KMS-11 (cell line): Measurements from ENCODE around the gene POLR3GL.

Experiments
- H2AFZ ChIP-seq: fragments of 200-600 bp; sonication (generic); 2 replicates; pipeline ENCODE4 v1.6.1; 2016; ENCODE audit warnings: antibody characterized with exemption, mixed run types, low read depth
- H3K27ac ChIP-seq: fragments of 200-600 bp; sonication (generic); 2 replicates; pipeline ENCODE4 v1.6.1; 2016; ENCODE audit warnings: mild to moderate bottlenecking, mixed run types
- H3K27me3 ChIP-seq: fragments of 200-600 bp; sonication (generic); 2 replicates; pipeline ENCODE4 v1.6.1; 2017; ENCODE audit warnings: mild to moderate bottlenecking, low read depth, mixed run types, moderate library complexity; ENCODE audit not compliant: insufficient read depth
- H3K36me3 ChIP-seq: fragments of 200-600 bp; sonication (generic); 2 replicates; pipeline ENCODE4 v1.6.1; 2017; ENCODE audit warnings: mild to moderate bottlenecking, mixed run types; ENCODE audit not compliant: insufficient read depth
- H3K4me1 ChIP-seq: fragments of 200-600 bp; sonication (generic); 2 replicates; pipeline ENCODE4 v1.6.1; 2016; ENCODE audit warnings: mild to moderate bottlenecking, low read depth, mixed run types; ENCODE audit not compliant: poor library complexity, severe bottlenecking
- H3K4me2 ChIP-seq: fragments of 200-600 bp; sonication (generic); 2 replicates; pipeline ENCODE4 v1.7.0; 2016; ENCODE audit warnings: mild to moderate bottlenecking, mixed run types
- H3K4me3 ChIP-seq: fragments of 200-600 bp; sonication (generic); IDR thresholded peaks from 2 replicates; pipeline ENCODE4 v1.6.1; 2017; ENCODE audit warnings: low read depth, low read length, mixed read lengths; ENCODE audit not compliant: insufficient read depth
- H3K79me2 ChIP-seq: fragments of 200-600 bp; sonication (generic); 2 replicates; pipeline ENCODE4 v1.6.1; 2016; ENCODE audit warnings: low read depth, mixed run types; ENCODE audit not compliant: insufficient read depth
- H3K9ac ChIP-seq: fragments of 200-600 bp; sonication (generic); 2 replicates; pipeline ENCODE4 v1.6.1; 2016; ENCODE audit warnings: mild to moderate bottlenecking, mixed run types
- H4K20me1 ChIP-seq: fragments of 200-600 bp; sonication (generic); 2 replicates; pipeline ENCODE4 v1.6.1; 2016; ENCODE audit warnings: mild to moderate bottlenecking, mixed run types; ENCODE audit not compliant: insufficient read depth
- CTCF ChIP-seq: fragments of 200-600 bp; sonication (generic); conservative IDR thresholded peaks from 2 replicates; pipeline ENCODE4 v1.6.1; 2017; ENCODE audit warnings: low read depth, mild to moderate bottlenecking, antibody characterized with exemption, low read length, moderate library complexity, mixed read lengths

Gene POLR3GL

GRCh38 chr1:145977016-145977415 is 12.5 kb downstream of the POLR3GL start:
- no peaks in the 10 kb centered on the region for H3K36me3 ChIP-seq
- peaks cover 48% of the 10 kb centered on the region for H3K4me1 ChIP-seq
- H3K4me3 ChIP-seq = no peak overlapping the region
- H2AFZ ChIP-seq = peak overlapping the region; percentile 50
- TF ChIP-seq CTCF = no peak
- H4K20me1 ChIP-seq = no peaks in the 10 kb centered on the region
- H3K27me3 ChIP-seq = no peaks in the 10 kb centered on the region
- H3K9ac ChIP-seq = no peak overlapping the region
- no peaks in the 10 kb centered on the region for H3K79me2 ChIP-seq
- H3K27ac ChIP-seq = no peak overlapping the region
- peak overlapping the region; percentile 93 for H3K4me2 ChIP-seq

GRCh38 chr1:145977486-145978470 is 13.3 kb downstream of the POLR3GL start:
- H3K4me1 ChIP-seq = peaks cover 56% of the 10 kb centered on the region
- TF ChIP-seq CTCF = peak; percentile 99
- H3K27ac ChIP-seq = peak overlapping the region; percentile 85; the same call in 1 of the 2 replicates
- peak overlapping the region; percentile 50 for H2AFZ ChIP-seq
- no peaks in the 10 kb centered on the region for H3K79me2 ChIP-seq
- no peaks in the 10 kb centered on the region for H3K27me3 ChIP-seq
- no peak overlapping the region for H3K9ac ChIP-seq
- H3K36me3 ChIP-seq = no peaks in the 10 kb centered on the region
- H4K20me1 ChIP-seq = no peaks in the 10 kb centered on the region
- H3K4me2 ChIP-seq = peak overlapping the region; percentile 93
- no peak overlapping the region for H3K4me3 ChIP-seq

GRCh38 chr1:145978471-145978853 is 14.0 kb downstream of the POLR3GL start:
- peak overlapping the region; percentile 58 for H2AFZ ChIP-seq
- H3K27me3 ChIP-seq = no peaks in the 10 kb centered on the region
- no peaks in the 10 kb centered on the region for H3K79me2 ChIP-seq
- H3K36me3 ChIP-seq = no peaks in the 10 kb centered on the region
- H3K4me3 ChIP-seq = no peak overlapping the region
- H3K4me2 ChIP-seq = peak overlapping the region; percentile 93
- TF ChIP-seq CTCF = no peak
- no peaks in the 10 kb centered on the region for H4K20me1 ChIP-seq
- H3K9ac ChIP-seq = peak overlapping the region; percentile 41; the same call in 1 of the 2 replicates
- peaks cover 61% of the 10 kb centered on the region for H3K4me1 ChIP-seq
- H3K27ac ChIP-seq = peak overlapping the region; percentile 85

GRCh38 chr1:145978854-145979745 is 14.6 kb downstream of the POLR3GL start:
- Histone ChIP-seq H3K4me1 (peaks cover 62% of the 10 kb centered on the region), H4K20me1 (no peaks in the 10 kb centered on the region), H3K36me3 (no peaks in the 10 kb centered on the region), H3K27me3 (no peaks in the 10 kb centered on the region), H3K4me3 (peak overlapping the region; percentile 84), H3K79me2 (no peaks in the 10 kb centered on the region), H3K27ac (peak overlapping the region; percentile 85), H3K4me2 (peak overlapping the region; percentile 93), H2AFZ (peak overlapping the region; percentile 58), H3K9ac (peak overlapping the region; percentile 41)
- TF ChIP-seq CTCF = peak; percentile 80
